Epidermal melanocyte (primary cell): ENCODE measurements around the gene NSG2.
"Not testable (repeated sequence)": the region's sequence is repeated elsewhere in the genome, so short reads cannot be mapped to it uniquely, and the experiment has no call there.

Experiments used
- DNase-seq: peaks from one replicate; pipeline ENCODE4 v3.0.0; 2011; ENCODE audit warnings: low spot score; ENCODE audit not compliant: insufficient read length

The NSG2 gene

GRCh38 chr5:174101195-174101730, 55.8 kb downstream of the NSG2 start:
- no peak for DNase-seq

- not testable (repeated sequence) for DNase-seq
These were observed 57.1 kb downstream of the NSG2 start for GRCh38 chr5:174102574-174102973.

- DNase-seq: no peak
These were observed 61.6 kb downstream of the NSG2 start for GRCh38 chr5:174106997-174107655.

GRCh38 chr5:174108745-174109144, 63.2 kb downstream of the NSG2 start:
- DNase-seq: no peak

- DNase-seq: no peak
These were observed 64.3 kb downstream of the NSG2 start for GRCh38 chr5:174109698-174110260.

GRCh38 chr5:174110310-174110709, 64.8 kb downstream of the NSG2 start:
- no peak for DNase-seq

GRCh38 chr5:174111287-174111973, 65.9 kb downstream of the NSG2 start:
- DNase-seq: no peak

GRCh38 chr5:174115226-174115625, 69.7 kb downstream of the NSG2 start:
- DNase-seq: no peak

GRCh38 chr5:174118823-174119467, 73.4 kb downstream of the NSG2 start:
- DNase-seq: no peak

GRCh38 chr5:174119468-174119881, 74.0 kb downstream of the NSG2 start:
- no peak for DNase-seq

- DNase-seq: no peak
These were observed 75.0 kb downstream of the NSG2 start for GRCh38 chr5:174120401-174121005.

GRCh38 chr5:174134545-174134944, 89.0 kb downstream of the NSG2 start:
- DNase-seq: no peak

GRCh38 chr5:174139623-174140022, 94.1 kb downstream of the NSG2 start:
- no peak for DNase-seq

- no peak for DNase-seq
These were observed 95.0 kb downstream of the NSG2 start for GRCh38 chr5:174140452-174141020.

- DNase-seq: no peak
These were observed 95.9 kb downstream of the NSG2 start for GRCh38 chr5:174141398-174141797.

GRCh38 chr5:174145091-174145490, 99.6 kb downstream of the NSG2 start:
- no peak for DNase-seq

GRCh38 chr5:174145821-174146220, 100.3 kb downstream of the NSG2 start:
- DNase-seq: no peak

- DNase-seq: no peak
These were observed 101.0 kb downstream of the NSG2 start for GRCh38 chr5:174146556-174146955.

- DNase-seq: not testable (repeated sequence)
These were observed 101.5 kb downstream of the NSG2 start for GRCh38 chr5:174147012-174147411.

GRCh38 chr5:174147551-174147950, 102.0 kb downstream of the NSG2 start:
- no peak for DNase-seq

GRCh38 chr5:174148721-174149120, 103.2 kb downstream of the NSG2 start:
- DNase-seq: no peak
